Coronary artery (tissue), 2 donors: ENCODE results near the gene SOX6.
A peak's percentile ranks its signal among the peaks of the same experiment; 100 is the strongest.

Experiments
- DNase-seq: peaks from one replicate; pipeline ENCODE4 v3.0.0-alpha.2; 2017; ENCODE audit warnings: low spot score
- H3K27ac ChIP-seq, 2 donors: fragments of 200-600 bp; sonication (generic); one replicate each; pipeline ENCODE4 v1.5.1; 2016 to 2019
- H3K4me3 ChIP-seq: fragments of 200-600 bp; sonication (generic); 2 replicates; pipeline ENCODE4 v1.5.1; 2016; ENCODE audit warnings: mild to moderate bottlenecking, moderate library complexity
- CTCF ChIP-seq: fragments of 200-600 bp; sonication (generic); IDR thresholded peaks from one replicate; pipeline ENCODE4 v1.5.1; 2019; ENCODE audit warnings: antibody characterized with exemption

Gene SOX6

GRCh38 chr11:16239141-16240105, 116.9 kb downstream of the SOX6 start:
- DNase-seq, result no peak
- TF ChIP-seq CTCF, result no peak
- H3K27ac ChIP-seq, result peak overlapping the region; percentile 29 to 75
- peak overlapping the region; percentile 35 for H3K4me3 ChIP-seq

GRCh38 chr11:16226245-16226644, 130.1 kb downstream of the SOX6 start:
- TF ChIP-seq CTCF, result no peak
- Histone ChIP-seq H3K27ac (no peak overlapping the region), H3K4me3 (no peak overlapping the region)
- no peak for DNase-seq

- no peak overlapping the region for H3K27ac ChIP-seq
- no peak overlapping the region for H3K4me3 ChIP-seq
- no peak for TF ChIP-seq CTCF
- no peak for DNase-seq
Observed at GRCh38 chr11:16225623-16226022, 130.7 kb downstream of the SOX6 start.

- DNase-seq, result no peak
- H3K27ac ChIP-seq, result no peak overlapping the region
- TF ChIP-seq CTCF, result no peak
- no peak overlapping the region for H3K4me3 ChIP-seq
Observed at GRCh38 chr11:16223558-16223957, 132.8 kb downstream of the SOX6 start.

GRCh38 chr11:16217631-16218030, 138.7 kb downstream of the SOX6 start:
- Histone ChIP-seq H3K27ac (no peak overlapping the region), H3K4me3 (no peak overlapping the region)
- TF ChIP-seq CTCF, result no peak
- DNase-seq, result no peak

GRCh38 chr11:16216831-16217230, 139.5 kb downstream of the SOX6 start:
- no peak for TF ChIP-seq CTCF
- DNase-seq, result no peak

GRCh38 chr11:16215352-16215751, 141.0 kb downstream of the SOX6 start:
- no peak for DNase-seq

More at GRCh38 chr11:16216831-16217230, 139.5 kb downstream of the SOX6 start:
- no peak overlapping the region for H3K4me3 ChIP-seq
- H3K27ac ChIP-seq, result no peak overlapping the region

More at GRCh38 chr11:16215352-16215751, 141.0 kb downstream of the SOX6 start:
- no peak for TF ChIP-seq CTCF
- Histone ChIP-seq H3K4me3 (no peak overlapping the region), H3K27ac (no peak overlapping the region)
